ENCODE measurements around the gene S100P.
A peak's percentile ranks its signal among the peaks of the same experiment; 100 is the strongest.

Gene S100P

DNA sequence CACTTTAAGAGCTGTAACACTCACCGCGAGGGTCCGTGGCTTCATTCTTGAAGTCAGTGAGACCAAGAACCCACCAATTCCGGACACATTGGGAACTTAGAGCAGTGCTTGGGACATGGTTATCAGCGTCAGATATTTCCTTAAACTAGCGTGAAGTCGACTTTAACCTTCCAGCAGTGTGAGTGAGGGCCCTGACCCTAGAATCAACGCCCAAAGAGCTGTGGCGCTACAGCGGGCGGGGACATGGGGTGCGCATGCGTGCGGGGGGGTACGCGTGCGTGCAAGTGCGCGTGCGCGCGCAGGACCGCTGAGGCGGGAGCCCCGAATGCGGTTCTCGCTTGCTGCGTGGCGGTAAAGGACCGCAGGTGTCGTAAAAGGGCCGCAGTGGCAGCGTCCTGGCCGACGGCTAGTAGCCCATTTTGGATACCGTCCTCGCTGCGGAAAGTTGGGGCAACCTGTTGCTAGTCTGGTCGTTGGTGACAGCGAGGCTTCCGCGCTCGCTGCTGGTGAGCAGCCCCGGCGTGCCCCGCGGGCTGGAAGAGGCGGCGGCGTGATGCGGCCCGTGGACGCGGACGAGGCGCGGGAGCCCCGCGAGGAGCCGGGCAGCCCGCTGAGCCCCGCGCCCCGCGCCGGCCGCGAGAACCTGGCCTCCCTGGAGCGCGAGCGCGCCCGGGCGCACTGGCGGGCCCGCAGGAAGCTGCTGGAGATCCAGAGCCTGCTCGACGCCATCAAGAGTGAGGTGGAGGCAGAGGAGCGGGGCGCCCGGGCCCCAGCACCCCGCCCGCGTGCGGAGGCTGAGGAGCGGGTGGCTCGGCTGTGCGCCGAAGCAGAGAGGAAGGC is 19.8 kb upstream of the S100P start:
- peak; percentile 90 for DNase-seq

GRCh38 chr4:6674500-6675149 is 19.1 kb upstream of the S100P start:
- DNase-seq = no peak

DNA sequence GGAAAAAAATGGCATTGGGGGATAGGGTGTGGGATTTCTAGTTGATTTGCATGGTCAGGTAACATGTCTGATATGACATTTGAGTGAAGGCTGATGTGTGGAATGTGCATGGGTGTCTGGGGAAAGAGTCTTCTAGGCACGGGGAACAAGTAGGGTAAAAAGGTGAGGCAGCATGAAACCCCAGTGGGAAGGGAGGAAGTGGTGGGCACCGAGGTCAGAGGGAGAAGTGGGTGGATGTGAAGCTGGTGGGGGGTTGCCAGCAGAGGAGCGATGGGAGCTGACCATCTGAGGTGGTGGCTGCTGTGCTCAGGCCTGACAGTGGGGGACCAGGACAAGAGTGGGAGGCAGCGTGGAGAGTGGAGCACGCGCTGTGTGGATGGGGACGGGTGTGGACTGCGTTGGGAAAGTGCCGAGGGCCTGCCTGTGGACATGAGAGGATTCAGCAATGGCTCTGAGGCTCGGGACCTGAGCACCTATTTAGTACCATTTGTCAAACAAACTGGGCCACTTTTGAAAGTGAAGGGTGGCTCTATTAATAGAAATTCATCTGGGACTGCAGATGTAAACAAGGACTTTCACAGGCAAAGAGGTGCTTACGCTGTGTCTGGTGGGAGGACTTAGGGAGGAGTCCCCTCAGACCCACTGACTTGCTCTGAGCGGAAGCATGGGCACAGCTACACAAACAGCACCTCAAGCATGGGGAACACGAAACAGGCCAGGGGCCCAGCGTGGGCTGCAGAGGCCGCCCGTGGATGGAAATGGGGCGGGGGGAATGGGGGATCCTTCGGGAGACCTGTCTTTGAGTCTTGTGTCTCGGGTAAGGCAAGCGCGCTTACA is 16.7 kb upstream of the S100P start:
- no peak for DNase-seq

GRCh38 chr4:6680372-6681034 is 13.2 kb upstream of the S100P start:
- DNase-seq = no peak

GRCh38 chr4:6681191-6681590 is 12.5 kb upstream of the S100P start:
- no peak for DNase-seq

GRCh38 chr4:6682862-6683590 is 10.7 kb upstream of the S100P start:
- DNase-seq = no peak

DNA sequence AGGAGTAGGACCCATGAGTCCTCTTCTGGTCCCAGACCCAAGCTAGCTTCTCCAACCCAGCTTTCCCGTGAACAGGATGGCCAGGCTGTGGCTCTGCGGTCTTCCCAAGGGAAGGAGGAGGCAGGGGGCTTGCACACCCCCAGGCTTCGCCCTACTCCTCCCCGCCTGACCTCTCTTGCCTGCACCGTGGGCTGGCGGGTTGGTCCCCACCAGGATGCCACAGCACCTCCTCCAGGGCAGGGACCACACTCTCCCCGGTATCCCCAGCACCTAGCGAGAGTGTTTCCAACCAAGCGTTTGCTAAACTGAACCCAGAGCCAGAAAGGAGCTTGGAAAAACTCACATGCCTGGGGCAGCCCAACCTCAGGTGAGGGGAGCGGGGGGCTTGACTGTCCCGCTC is 9.0 kb upstream of the S100P start:
- DNase-seq = no peak

DNA sequence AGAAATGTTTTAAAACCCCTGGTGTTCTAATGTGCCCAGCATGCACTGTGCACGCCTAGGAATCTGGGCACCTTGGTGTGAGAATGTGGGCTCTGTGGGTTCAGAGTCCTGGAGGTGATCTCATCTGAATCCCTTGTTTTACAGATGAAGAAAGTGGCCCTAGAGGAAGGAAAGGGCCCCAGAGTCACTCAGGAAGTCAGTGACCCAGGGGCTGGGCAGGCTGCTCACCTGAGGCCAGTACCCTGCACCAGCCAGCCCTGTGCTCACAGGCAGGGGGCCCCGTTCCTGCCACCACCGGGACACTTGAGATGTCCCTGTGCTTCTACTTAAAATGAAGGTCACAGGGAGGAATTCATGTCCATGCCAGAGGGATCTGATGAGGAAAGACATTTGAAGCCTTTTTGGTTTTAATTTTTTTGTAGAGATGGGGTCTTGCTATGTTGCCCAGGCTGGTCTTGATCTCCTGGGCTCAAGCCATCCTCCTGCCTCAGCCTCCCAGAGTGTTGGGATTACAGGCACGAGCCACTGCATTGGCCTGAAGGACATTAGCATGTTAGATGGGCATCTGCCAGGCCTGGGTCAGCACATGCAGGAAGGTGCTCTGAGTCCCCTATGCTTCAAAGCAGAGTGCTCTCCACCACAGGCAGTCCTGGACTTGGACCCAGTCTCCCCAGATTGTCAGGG is 7.4 kb upstream of the S100P start:
- no peak for DNase-seq

DNA sequence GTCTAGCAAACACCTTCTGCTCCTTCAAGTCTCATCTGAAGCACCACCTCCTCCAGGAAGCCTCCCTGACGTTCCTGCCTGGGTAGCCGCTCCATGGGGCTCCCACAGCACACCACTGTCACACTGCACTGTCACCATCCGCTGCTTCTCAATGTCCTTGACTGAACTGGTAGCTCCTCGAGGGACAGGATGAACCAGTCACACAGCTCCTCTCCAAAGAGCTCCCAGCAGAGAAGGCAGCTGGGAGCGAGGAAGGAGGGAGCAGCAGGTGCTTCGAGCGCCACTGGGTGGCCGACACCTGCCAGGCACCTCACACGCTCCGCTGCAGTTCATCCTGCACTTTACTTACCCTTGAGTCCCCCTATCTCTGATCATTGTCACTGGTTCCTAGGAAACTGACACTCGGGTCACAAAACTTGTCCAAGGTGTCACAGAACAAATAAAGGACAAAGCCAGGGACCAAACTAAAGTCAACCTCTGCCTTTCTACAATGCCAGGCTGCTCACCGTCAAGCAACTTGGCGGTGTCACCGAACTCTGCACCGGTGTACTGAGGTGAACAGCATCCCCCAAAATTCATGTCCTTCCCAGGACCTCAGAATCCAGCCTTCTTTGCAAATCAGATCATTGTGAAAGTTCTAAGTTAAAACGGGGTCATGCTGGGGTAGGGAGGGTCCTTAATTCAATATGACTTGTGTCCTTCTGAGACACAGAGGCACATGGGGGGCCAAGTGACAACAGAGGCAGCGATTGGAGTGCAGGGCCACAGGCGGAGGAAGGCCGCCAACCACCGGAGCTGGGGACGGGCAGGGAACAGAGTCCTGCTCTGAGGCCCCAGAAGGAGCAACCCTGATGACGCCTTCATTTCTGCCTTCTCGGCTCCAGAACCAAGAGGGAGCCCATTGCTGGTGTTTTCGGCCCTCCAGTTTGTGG is 5.5 kb upstream of the S100P start:
- DNase-seq = no peak

DNA sequence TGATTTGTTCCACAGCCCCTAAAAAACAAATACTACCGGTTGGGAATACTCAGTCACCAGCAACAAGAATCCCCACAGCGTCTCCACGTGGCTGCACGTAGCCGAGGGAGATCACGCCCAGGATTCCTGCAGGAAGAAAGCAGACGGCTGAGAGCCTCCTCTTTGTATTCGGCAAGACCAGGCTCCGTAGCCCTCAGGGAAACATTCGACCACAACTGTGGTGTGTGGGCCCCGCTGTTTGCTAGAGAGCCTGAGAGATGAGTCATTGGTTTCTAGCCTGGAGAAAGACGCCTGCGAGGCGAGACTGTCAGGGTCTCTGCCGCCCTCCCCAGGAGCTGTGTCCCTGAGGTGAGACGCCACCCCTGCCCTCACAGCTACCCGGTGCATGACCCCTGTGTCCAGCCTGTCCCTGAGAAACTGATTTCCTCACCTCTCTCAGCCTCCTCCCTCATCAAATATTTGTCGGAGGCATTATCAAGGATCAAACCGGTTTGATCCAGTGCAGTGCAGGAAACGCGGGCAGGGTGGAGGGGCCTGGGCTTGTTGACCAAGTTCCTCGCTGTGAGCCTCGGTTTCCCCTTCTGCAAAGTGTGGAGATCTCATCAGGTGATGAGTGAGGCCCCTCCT is 4.7 kb upstream of the S100P start:
- peak; percentile 56 for DNase-seq

DNA sequence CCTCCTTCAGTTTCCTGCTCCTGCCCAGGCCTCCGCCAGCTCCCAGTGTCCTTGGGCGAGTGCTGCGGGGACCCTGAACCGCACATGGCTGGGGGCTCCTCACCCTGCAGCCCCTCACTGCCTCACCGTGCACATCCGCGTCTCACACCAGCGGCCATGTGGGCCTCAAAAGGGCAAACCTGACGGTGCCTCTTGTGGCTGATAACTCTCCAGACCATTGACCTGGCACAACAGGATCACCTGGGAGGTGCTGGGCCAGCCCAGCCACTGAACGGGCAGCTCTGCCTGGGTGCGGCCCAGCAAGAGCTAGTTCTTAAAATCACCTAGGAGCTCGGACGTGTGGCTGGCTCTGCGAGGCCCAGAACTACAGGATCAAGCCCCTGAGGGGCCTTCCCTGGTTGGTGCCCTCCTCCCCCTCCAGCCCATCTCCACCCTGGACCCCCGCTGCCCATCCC is 4.1 kb upstream of the S100P start:
- DNase-seq = no peak

- DNase-seq = no peak
These were observed 1.3 kb upstream of the S100P start for GRCh38 chr4:6692379-6692778.

GRCh38 chr4:6692806-6693205 is 872 bp upstream of the S100P start:
- no peak for DNase-seq

GRCh38 chr4:6694177-6694901 is 661 bp downstream of the S100P start:
- DNase-seq = no peak

GRCh38 chr4:6695660-6696610 is 2.3 kb downstream of the S100P start:
- no peak for DNase-seq

DNA sequence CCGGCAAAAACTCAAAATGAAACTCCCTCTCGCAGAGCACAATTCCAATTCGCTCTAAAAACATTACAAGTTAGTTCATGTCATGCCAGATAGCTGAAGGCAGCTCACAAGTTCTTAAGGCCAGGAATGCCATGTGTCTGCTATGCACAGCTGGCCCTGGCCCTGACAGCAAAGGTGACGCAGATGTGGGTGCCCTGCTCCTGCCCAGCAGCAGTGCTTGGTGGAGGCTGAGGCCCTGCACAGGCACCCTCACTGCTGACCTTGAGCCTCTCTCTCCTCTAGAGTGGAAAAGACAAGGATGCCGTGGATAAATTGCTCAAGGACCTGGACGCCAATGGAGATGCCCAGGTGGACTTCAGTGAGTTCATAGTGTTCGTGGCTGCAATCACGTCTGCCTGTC is 2.9 kb downstream of the S100P start:
- no peak for DNase-seq

- no peak for DNase-seq
These were observed 3.5 kb downstream of the S100P start for GRCh38 chr4:6697131-6697530.

- no peak for DNase-seq
These were observed 5.7 kb downstream of the S100P start for GRCh38 chr4:6699388-6699787.
